Erythroblast (primary cell): ENCODE results near the gene RAG1.
"Not testable (repeated sequence)": the region's sequence is repeated elsewhere in the genome, so short reads cannot be mapped to it uniquely, and the experiment has no call there.

Source experiments
- DNase-seq, 2 experiments: peaks; one replicate each; lab custom pipeline; 2025; lab: John Stamatoyannopoulos, UW
- GATA1 ChIP-seq: IDR thresholded peaks from 2 replicates; pipeline ENCODE4 v1.6.1; 2011; ENCODE audit warnings: low read depth, mild to moderate bottlenecking, control low read depth, low read length, moderate library complexity
- POLR2A ChIP-seq: IDR thresholded peaks from 2 replicates; pipeline ENCODE4 v1.6.1; 2011; ENCODE audit warnings: mild to moderate bottlenecking, low read length

The RAG1 gene

GRCh38 chr11:36567694-36568093 lies at the start of gene RAG1:
Gene RAG1, plus strand, starts transcription at chr11:36568007. Its CDS starts 5,298 bp downstream, at chr11:36573305.
- no peak for DNase-seq
- TF ChIP-seq GATA1, result no peak
- TF ChIP-seq POLR2A, result no peak

GRCh38 chr11:36530840-36531239 lies 37.0 kb upstream of the RAG1 start:
- TF ChIP-seq GATA1 (no peak), POLR2A (no peak)
- no peak for DNase-seq

- DNase-seq, result no peak
- TF ChIP-seq POLR2A (no peak), GATA1 (no peak)
Measured at GRCh38 chr11:36532941-36533601, 34.7 kb upstream of the RAG1 start.

- DNase-seq, result no peak
- TF ChIP-seq GATA1, result no peak
Measured at GRCh38 chr11:36534276-36534840, 33.4 kb upstream of the RAG1 start.

- DNase-seq, result peak; percentile 34 to 35
- TF ChIP-seq GATA1, result no peak
- no peak for TF ChIP-seq POLR2A
Measured at GRCh38 chr11:36540998-36541397, 26.8 kb upstream of the RAG1 start.

- no peak for TF ChIP-seq POLR2A
- DNase-seq, result no peak
Measured at GRCh38 chr11:36550385-36551115, 17.3 kb upstream of the RAG1 start.

- not testable (repeated sequence) for DNase-seq
Measured at GRCh38 chr11:36557390-36557789, 10.4 kb upstream of the RAG1 start.

- no peak for DNase-seq
- TF ChIP-seq GATA1 (no peak), POLR2A (no peak)
Measured at GRCh38 chr11:36557991-36558390, 9.8 kb upstream of the RAG1 start.

GRCh38 chr11:36558571-36559413 lies 9.0 kb upstream of the RAG1 start:
- DNase-seq, result no peak
- TF ChIP-seq GATA1 (no peak), POLR2A (no peak)

GRCh38 chr11:36564376-36565030 lies 3.3 kb upstream of the RAG1 start:
- peak; percentile 65 to 78 for DNase-seq
- no peak for TF ChIP-seq GATA1
- TF ChIP-seq POLR2A, result no peak

GRCh38 chr11:36565031-36565610 lies 2.7 kb upstream of the RAG1 start:
- peak; percentile 39 to 65 for DNase-seq
- TF ChIP-seq GATA1 (no peak), POLR2A (no peak)

GRCh38 chr11:36566407-36567053 lies 1.3 kb upstream of the RAG1 start:
- TF ChIP-seq GATA1, result no peak
- TF ChIP-seq POLR2A, result no peak
- no peak for DNase-seq
